ENCODE results near the gene RBM19. TPM values are rescaled to one million over a fixed set of nuclear protein-coding genes. Genes with fewer than 3 reads are reported as not detected.

The RBM19 gene
- total RNA-seq, 2 donors from 2014 or later: 15.3 to 15.6 TPM

GRCh38 chr12:113917393-113917792 is 48.7 kb downstream of the RBM19 start:
- Histone ChIP-seq H3K4me3 (no peak overlapping the region), H3K4me1 (no peaks in the 10 kb centered on the region), H3K27ac (no peak overlapping the region), H3K36me3 (peaks cover 26% of the 10 kb centered on the region), H3K9me3 (no peaks in the 10 kb centered on the region), H3K27me3 (no peaks in the 10 kb centered on the region)
- no peak for DNase-seq (ENCODE audit: low spot score)
- TF ChIP-seq CTCF (IDR thresholded peaks at IDR 0.05): no peak

- Histone ChIP-seq H3K36me3 (peaks cover 24% of the 10 kb centered on the region), H3K4me1 (no peaks in the 10 kb centered on the region), H3K4me3 (no peak overlapping the region), H3K27ac (no peak overlapping the region), H3K9me3 (no peaks in the 10 kb centered on the region), H3K27me3 (no peaks in the 10 kb centered on the region)
- no peak for DNase-seq (ENCODE audit: low spot score)
- TF ChIP-seq CTCF (IDR thresholded peaks at IDR 0.05): no peak
Observed at GRCh38 chr12:113914806-113915205, 51.3 kb downstream of the RBM19 start.

- DNase-seq (ENCODE audit: low spot score): no peak
- H3K4me1 ChIP-seq: no peaks in the 10 kb centered on the region
- H3K27ac ChIP-seq: no peak overlapping the region
- H3K36me3 ChIP-seq: peaks cover 24% of the 10 kb centered on the region
- no peak overlapping the region for H3K4me3 ChIP-seq
- no peak for TF ChIP-seq CTCF (IDR thresholded peaks at IDR 0.05)
- no peaks in the 10 kb centered on the region for H3K27me3 ChIP-seq
- H3K9me3 ChIP-seq: no peaks in the 10 kb centered on the region
Observed at GRCh38 chr12:113914176-113914575, 51.9 kb downstream of the RBM19 start.

- peak; percentile 87 to 94 for TF ChIP-seq CTCF (IDR thresholded peaks at IDR 0.05)
Observed at GRCh38 chr12:113912760-113913329, 53.3 kb downstream of the RBM19 start.

GRCh38 chr12:113911971-113912759 is 54.0 kb downstream of the RBM19 start:
- H3K4me1 ChIP-seq: no peaks in the 10 kb centered on the region
- no peak for DNase-seq (ENCODE audit: low spot score)
- H3K9me3 ChIP-seq: no peaks in the 10 kb centered on the region
- peaks cover 24% of the 10 kb centered on the region for H3K36me3 ChIP-seq
- no peak overlapping the region for H3K27ac ChIP-seq
- no peak overlapping the region for H3K4me3 ChIP-seq
- TF ChIP-seq CTCF (IDR thresholded peaks at IDR 0.05): no peak
- H3K27me3 ChIP-seq: no peaks in the 10 kb centered on the region

More at GRCh38 chr12:113912760-113913329, 53.3 kb downstream of the RBM19 start:
- Histone ChIP-seq H3K4me1 (no peaks in the 10 kb centered on the region), H3K9me3 (no peaks in the 10 kb centered on the region), H3K36me3 (peaks cover 24% of the 10 kb centered on the region), H3K27me3 (no peaks in the 10 kb centered on the region), H3K27ac (no peak overlapping the region), H3K4me3 (no peak overlapping the region)
- DNase-seq (ENCODE audit: low spot score): peak; percentile 73

Measured in right atrium auricular region (tissue), 2 donors.